ENCODE measurements around the gene NPAS2.

Gene NPAS2

DNA sequence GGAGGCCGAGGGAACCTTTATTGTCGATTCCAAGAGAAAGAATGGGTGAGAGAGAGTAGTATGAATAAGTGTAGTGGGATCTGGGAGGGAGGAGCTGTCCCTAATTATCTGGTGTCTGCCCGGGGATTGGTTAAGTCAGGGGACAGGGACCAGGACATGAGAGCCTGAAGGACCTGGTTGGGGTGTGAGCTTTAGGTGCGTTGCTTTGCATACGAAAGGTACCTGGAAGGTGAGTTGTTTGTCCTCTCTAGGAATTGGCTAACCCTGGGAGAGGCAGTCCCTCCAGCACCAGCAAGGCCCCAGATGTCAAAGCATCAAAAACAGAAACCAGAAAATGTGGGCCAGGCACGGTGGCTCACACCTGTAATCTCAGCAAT lies 134.1 kb downstream of the NPAS2 start:
- no peak for DNase-seq (ENCODE audit: low read depth)
- H3K4me3 ChIP-seq (ENCODE audit: low read depth, low read length), result no peak overlapping the region
- TF ChIP-seq, protein P1, sequence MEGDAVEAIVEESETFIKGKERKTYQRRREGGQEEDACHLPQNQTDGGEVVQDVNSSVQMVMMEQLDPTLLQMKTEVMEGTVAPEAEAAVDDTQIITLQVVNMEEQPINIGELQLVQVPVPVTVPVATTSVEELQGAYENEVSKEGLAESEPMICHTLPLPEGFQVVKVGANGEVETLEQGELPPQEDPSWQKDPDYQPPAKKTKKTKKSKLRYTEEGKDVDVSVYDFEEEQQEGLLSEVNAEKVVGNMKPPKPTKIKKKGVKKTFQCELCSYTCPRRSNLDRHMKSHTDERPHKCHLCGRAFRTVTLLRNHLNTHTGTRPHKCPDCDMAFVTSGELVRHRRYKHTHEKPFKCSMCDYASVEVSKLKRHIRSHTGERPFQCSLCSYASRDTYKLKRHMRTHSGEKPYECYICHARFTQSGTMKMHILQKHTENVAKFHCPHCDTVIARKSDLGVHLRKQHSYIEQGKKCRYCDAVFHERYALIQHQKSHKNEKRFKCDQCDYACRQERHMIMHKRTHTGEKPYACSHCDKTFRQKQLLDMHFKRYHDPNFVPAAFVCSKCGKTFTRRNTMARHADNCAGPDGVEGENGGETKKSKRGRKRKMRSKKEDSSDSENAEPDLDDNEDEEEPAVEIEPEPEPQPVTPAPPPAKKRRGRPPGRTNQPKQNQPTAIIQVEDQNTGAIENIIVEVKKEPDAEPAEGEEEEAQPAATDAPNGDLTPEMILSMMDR (IDR thresholded peaks at IDR 0.05; ENCODE audit: low read depth, low read length, missing control alignments), result no peak

GRCh38 chr2:100955226-100955625 lies 135.3 kb downstream of the NPAS2 start:
- no peak overlapping the region for H3K4me3 ChIP-seq (ENCODE audit: low read depth, low read length)
- TF ChIP-seq, protein P1 (IDR thresholded peaks at IDR 0.05; ENCODE audit: low read depth, low read length, missing control alignments), result no peak
- DNase-seq (ENCODE audit: low read depth), result no peak

- DNase-seq (ENCODE audit: low read depth), result no peak
- no peak overlapping the region for H3K4me3 ChIP-seq (ENCODE audit: low read depth, low read length)
- TF ChIP-seq, protein P1 (IDR thresholded peaks at IDR 0.05; ENCODE audit: low read depth, low read length, missing control alignments), result no peak
Measured at GRCh38 chr2:100956081-100956480, 136.1 kb downstream of the NPAS2 start.

DNA sequence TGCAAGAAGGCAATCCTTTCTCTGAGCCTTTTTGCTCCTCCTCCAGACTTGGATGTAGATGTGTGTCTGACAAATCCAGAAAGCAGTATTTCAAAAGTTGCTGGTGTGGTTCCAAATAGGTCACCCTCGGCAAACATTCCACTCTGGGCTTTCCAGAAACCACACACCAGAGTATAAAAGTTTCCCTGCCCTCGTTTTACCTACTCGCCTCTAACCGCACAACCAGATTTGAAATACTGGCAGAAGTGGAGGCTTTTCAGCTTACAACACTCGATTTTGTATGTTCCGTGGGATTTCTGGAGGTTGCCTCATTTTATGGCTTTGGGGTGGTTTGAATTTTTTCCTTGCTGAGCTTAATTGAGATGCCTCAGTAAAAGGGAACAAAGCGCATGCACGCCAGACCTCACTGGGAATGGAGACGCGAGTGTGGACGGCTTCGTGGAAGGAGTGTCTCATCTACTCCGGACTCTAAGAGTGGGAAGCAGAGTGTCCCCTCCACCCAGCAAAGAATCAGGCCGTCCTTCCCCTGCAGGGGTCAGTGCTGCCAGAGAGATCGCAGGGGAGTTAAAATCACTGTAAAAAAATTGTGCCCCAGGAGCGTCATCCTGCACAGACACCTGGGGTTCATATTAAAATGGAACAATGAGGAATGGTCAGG lies 138.2 kb downstream of the NPAS2 start:
- TF ChIP-seq, protein P1 (IDR thresholded peaks at IDR 0.05; ENCODE audit: low read depth, low read length, missing control alignments), result no peak
- no peak for DNase-seq (ENCODE audit: low read depth)
- no peak overlapping the region for H3K4me3 ChIP-seq (ENCODE audit: low read depth, low read length)

DNA sequence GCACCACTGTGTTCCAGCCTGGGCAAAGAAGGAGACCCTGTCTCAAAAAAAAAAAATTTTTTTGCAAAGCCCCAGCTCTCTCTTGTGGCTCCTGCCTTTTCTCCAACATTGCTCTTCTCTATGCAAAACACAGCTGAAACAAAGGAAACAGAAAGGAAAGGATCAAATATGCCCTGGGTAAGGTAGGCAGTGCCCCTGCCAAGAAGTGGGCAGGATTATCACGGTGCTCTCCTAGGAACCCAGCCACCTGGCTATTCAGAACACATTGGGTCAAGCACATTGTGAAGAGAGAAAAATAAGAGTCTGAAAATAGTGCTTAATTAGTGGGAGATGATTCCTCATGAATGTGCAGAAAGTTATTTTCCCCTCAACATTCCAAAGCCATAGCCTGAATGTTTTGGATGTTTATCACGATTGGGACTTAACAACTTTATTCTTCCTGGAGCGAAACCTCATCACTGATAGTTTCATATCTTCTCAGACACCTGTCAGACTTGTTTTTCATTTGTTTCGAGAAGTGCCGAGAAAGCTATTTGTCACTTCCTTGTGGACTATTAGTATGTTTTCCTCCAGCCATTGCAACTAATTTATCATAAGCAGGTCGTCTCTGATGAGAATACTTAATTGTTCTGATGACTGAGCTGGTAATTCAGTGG lies 139.4 kb downstream of the NPAS2 start:
- no peak overlapping the region for H3K4me3 ChIP-seq (ENCODE audit: low read depth, low read length)
- TF ChIP-seq, protein P1 (IDR thresholded peaks at IDR 0.05; ENCODE audit: low read depth, low read length, missing control alignments), result no peak
- no peak for DNase-seq (ENCODE audit: low read depth)

DNA sequence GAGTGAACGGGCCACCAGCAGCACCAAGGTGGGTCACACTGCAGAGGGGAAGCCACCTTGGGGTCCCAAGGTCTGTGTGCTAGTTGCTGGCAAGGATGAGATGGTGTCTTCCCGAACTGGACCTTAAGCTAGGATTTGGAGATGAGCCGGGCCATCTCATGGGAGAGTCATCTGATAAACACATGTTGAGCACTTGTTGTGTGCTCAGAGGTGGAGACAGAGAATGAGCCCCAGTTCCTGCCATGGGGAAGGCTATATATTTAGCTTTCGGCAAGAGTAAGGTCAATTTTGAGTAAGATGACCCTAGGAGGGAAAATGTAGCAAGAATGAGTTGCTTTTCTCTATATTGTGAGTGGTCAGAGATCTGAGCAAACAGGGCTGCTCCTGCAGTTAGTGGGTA lies 140.7 kb downstream of the NPAS2 start:
- no peak overlapping the region for H3K4me3 ChIP-seq (ENCODE audit: low read depth, low read length)
- DNase-seq (ENCODE audit: low read depth), result no peak
- TF ChIP-seq, protein P1 (IDR thresholded peaks at IDR 0.05; ENCODE audit: low read depth, low read length, missing control alignments), result no peak
